PC-9 (cell line): Measurements from ENCODE around the gene GPR173.

ENCODE experiments used
- EZH2 ChIP-seq: fragments of 200-600 bp; sonication (generic); IDR thresholded peaks from 2 replicates; pipeline ENCODE4 v1.8.0; 2017; ENCODE audit warnings: antibody characterized with exemption, low read depth
- TF ChIP-seq, protein P1 (sequence below): fragments of 200-600 bp; sonication (generic); conservative IDR thresholded peaks from 2 replicates; pipeline ENCODE4 v1.6.1; 2017; ENCODE audit warnings: mixed run types, antibody characterized with exemption, mild to moderate bottlenecking, moderate library complexity

DNA sequence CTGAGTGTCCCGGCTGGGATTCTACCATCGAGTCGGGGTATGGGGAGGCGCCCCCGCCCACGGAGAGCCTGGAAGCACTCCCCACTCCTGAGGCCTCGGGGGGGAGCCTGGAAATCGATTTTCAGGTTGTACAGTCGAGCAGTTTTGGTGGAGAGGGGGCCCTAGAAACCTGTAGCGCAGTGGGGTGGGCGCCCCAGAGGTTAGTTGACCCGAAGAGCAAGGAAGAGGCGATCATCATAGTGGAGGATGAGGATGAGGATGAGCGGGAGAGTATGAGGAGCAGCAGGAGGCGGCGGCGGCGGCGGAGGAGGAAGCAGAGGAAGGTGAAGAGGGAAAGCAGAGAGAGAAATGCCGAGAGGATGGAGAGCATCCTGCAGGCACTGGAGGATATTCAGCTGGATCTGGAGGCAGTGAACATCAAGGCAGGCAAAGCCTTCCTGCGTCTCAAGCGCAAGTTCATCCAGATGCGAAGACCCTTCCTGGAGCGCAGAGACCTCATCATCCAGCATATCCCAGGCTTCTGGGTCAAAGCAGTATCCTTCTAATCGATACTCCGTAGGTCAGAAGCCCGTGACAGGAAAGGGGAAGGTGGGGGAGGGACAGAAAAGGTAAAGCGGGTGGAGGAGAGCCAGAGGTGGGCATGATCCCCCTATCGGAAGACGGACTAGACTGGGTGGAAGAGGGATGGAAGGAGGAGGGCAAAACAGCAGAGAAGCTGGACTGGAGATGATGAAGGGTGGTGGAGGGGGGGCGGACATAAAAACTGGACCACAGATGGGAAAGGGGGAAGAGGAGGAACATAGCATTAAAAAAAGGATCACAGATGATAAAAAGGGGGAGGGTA is 34.4 kb downstream of the GPR173 start:
- TF ChIP-seq, protein P1, sequence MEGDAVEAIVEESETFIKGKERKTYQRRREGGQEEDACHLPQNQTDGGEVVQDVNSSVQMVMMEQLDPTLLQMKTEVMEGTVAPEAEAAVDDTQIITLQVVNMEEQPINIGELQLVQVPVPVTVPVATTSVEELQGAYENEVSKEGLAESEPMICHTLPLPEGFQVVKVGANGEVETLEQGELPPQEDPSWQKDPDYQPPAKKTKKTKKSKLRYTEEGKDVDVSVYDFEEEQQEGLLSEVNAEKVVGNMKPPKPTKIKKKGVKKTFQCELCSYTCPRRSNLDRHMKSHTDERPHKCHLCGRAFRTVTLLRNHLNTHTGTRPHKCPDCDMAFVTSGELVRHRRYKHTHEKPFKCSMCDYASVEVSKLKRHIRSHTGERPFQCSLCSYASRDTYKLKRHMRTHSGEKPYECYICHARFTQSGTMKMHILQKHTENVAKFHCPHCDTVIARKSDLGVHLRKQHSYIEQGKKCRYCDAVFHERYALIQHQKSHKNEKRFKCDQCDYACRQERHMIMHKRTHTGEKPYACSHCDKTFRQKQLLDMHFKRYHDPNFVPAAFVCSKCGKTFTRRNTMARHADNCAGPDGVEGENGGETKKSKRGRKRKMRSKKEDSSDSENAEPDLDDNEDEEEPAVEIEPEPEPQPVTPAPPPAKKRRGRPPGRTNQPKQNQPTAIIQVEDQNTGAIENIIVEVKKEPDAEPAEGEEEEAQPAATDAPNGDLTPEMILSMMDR: no peak
- TF ChIP-seq EZH2: no peak
